ENCODE results near the gene OLIG1.

The OLIG1 gene

GRCh38 chr21:33088384-33088783, 18.4 kb downstream of the OLIG1 start:
- no peak overlapping the region for H3K27ac ChIP-seq (replicated peaks)
- no peak for TF ChIP-seq CTCF (IDR thresholded peaks at IDR 0.05; ENCODE audit: insufficient read depth, low read length)
- no peak for TF ChIP-seq REST (IDR thresholded peaks at IDR 0.05; ENCODE audit: insufficient replicate concordance, low read depth)
- TF ChIP-seq GABPA (IDR thresholded peaks at IDR 0.05; ENCODE audit: low read depth): no peak
- TF ChIP-seq SPI1 (IDR thresholded peaks at IDR 0.05; ENCODE audit: borderline replicate concordance, low read depth): no peak
- no peak for TF ChIP-seq POLR2AphosphoS5 (IDR thresholded peaks at IDR 0.05; ENCODE audit: low read depth)
- H3K27me3 ChIP-seq (ENCODE audit: insufficient read depth, poor library complexity, severe bottlenecking): no peaks in the 10 kb centered on the region
- no peak overlapping the region for H3K4me3 ChIP-seq (replicated peaks; ENCODE audit: insufficient read depth, low read length)
- DNase-seq (ENCODE audit: low read depth in 1 of 2, low spot score in 1 of 2): no peak

- H3K4me3 ChIP-seq (replicated peaks; ENCODE audit: insufficient read depth, low read length): no peak overlapping the region
- TF ChIP-seq SPI1 (IDR thresholded peaks at IDR 0.05; ENCODE audit: borderline replicate concordance, low read depth) (peak; percentile 74; the same call in 1 of the 2 replicates), GABPA (IDR thresholded peaks at IDR 0.05; ENCODE audit: low read depth) (no peak)
- DNase-seq (ENCODE audit: low read depth in 1 of 2, low spot score in 1 of 2): peak in 1 of 2 experiments; percentile 87
- H3K27ac ChIP-seq (replicated peaks): peak overlapping the region; percentile 30
- H3K27me3 ChIP-seq (ENCODE audit: insufficient read depth, poor library complexity, severe bottlenecking): no peaks in the 10 kb centered on the region
Observed at GRCh38 chr21:33089395-33090119, 19.6 kb downstream of the OLIG1 start.

- Histone ChIP-seq H3K4me3 (replicated peaks; ENCODE audit: insufficient read depth, low read length) (no peak overlapping the region), H3K27me3 (ENCODE audit: insufficient read depth, poor library complexity, severe bottlenecking) (no peaks in the 10 kb centered on the region), H3K27ac (replicated peaks) (peak overlapping the region; percentile 32)
- TF ChIP-seq CTCF (IDR thresholded peaks at IDR 0.05; ENCODE audit: insufficient read depth, low read length) (no peak), SPI1 (IDR thresholded peaks at IDR 0.05; ENCODE audit: borderline replicate concordance, low read depth) (peak; percentile 96), POLR2AphosphoS5 (IDR thresholded peaks at IDR 0.05; ENCODE audit: low read depth) (no peak), REST (IDR thresholded peaks at IDR 0.05; ENCODE audit: insufficient replicate concordance, low read depth) (no peak)
- DNase-seq (ENCODE audit: low read depth in 1 of 2, low spot score in 1 of 2): peak in 1 of 2 experiments; percentile 37
Observed at GRCh38 chr21:33096426-33096825, 26.5 kb downstream of the OLIG1 start.

GRCh38 chr21:33099131-33099530, 29.2 kb downstream of the OLIG1 start:
- Histone ChIP-seq H3K27ac (replicated peaks) (no peak overlapping the region), H3K4me3 (replicated peaks; ENCODE audit: insufficient read depth, low read length) (no peak overlapping the region), H3K27me3 (ENCODE audit: insufficient read depth, poor library complexity, severe bottlenecking) (no peaks in the 10 kb centered on the region)
- no peak for DNase-seq (ENCODE audit: low read depth in 1 of 2, low spot score in 1 of 2)
- TF ChIP-seq GABPA (IDR thresholded peaks at IDR 0.05; ENCODE audit: low read depth): no peak
- no peak for TF ChIP-seq REST (IDR thresholded peaks at IDR 0.05; ENCODE audit: insufficient replicate concordance, low read depth)
- no peak for TF ChIP-seq SPI1 (IDR thresholded peaks at IDR 0.05; ENCODE audit: borderline replicate concordance, low read depth)
- TF ChIP-seq CTCF (IDR thresholded peaks at IDR 0.05; ENCODE audit: insufficient read depth, low read length): no peak
- TF ChIP-seq POLR2AphosphoS5 (IDR thresholded peaks at IDR 0.05; ENCODE audit: low read depth): no peak
